Measurements from ENCODE around the gene MAVS.

MAVS gene

GRCh38 chr20:3811467-3812258 lies 35.0 kb upstream of the MAVS start:
- H3K4me2 ChIP-seq (ENCODE audit: insufficient read depth, low read length), result peak overlapping the region; percentile 67
- no peaks in the 10 kb centered on the region for H3K9me3 ChIP-seq (ENCODE audit: insufficient read depth, low read length, severe bottlenecking)
- peak overlapping the region; percentile 59 for H3K9ac ChIP-seq (ENCODE audit: low read depth, low read length)

DNA sequence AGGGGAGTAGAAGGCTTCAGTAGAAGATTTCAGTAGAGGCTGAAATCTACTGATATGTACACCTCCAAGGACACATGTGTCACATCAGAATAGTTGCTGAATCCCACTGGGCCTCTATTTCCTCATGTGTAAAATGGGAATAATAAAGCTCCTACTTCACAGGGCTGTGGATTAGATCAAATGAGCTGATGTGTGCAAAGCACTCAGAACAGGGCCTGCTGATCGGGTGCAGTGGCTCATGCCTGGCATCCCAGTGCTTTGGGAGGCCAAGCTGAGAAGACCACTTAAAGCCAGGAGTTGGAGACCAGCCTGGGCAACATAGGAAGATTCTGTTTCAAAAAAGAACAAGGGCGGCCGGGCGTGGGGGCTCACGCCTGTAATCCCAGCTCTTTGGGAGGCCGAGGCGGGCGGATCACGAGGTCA lies 34.4 kb upstream of the MAVS start:
- H3K27ac ChIP-seq (ENCODE audit: low read length), result peak overlapping the region; percentile 91
- H3K79me2 ChIP-seq (ENCODE audit: insufficient read depth, low read length), result no peaks in the 10 kb centered on the region
- H3K9ac ChIP-seq (ENCODE audit: low read depth, low read length), result peak overlapping the region; percentile 59
- peaks cover 44% of the 10 kb centered on the region for H3K4me1 ChIP-seq (ENCODE audit: insufficient read depth, low read length)
- TF ChIP-seq CTCF (IDR thresholded peaks at IDR 0.05; ENCODE audit: borderline replicate concordance, extremely low read depth, low read length, poor library complexity, severe bottlenecking), result no peak
- TF ChIP-seq EZH2 (IDR thresholded peaks at IDR 0.05; ENCODE audit: borderline replicate concordance, low read depth, low read length, severe bottlenecking), result no peak
- ATAC-seq (ENCODE audit: insufficient read depth, low read depth) (no peak), DNase-seq (no peak)
- H2AFZ ChIP-seq (ENCODE audit: low read depth, low read length), result peak overlapping the region; percentile 73
- H3K4me3 ChIP-seq (ENCODE audit: low read depth in 1 of 2, low read length in 2 of 2), result peak overlapping the region in 1 of 2 experiments; percentile 54; a peak in 2 of 4 replicates
- H3K9me3 ChIP-seq (ENCODE audit: insufficient read depth, low read length, severe bottlenecking), result no peaks in the 10 kb centered on the region
- no peaks in the 10 kb centered on the region for H4K20me1 ChIP-seq (ENCODE audit: insufficient read depth, low read length)
- H3K27me3 ChIP-seq (ENCODE audit: insufficient read depth, low read length, poor library complexity), result no peaks in the 10 kb centered on the region
- no peaks in the 10 kb centered on the region for H3K36me3 ChIP-seq (ENCODE audit: insufficient read depth, low read length)
- H3K4me2 ChIP-seq (ENCODE audit: insufficient read depth, low read length), result peak overlapping the region; percentile 67

More at GRCh38 chr20:3811467-3812258, 35.0 kb upstream of the MAVS start:
- Histone ChIP-seq H2AFZ (ENCODE audit: low read depth, low read length) (peak overlapping the region; percentile 73), H3K4me1 (ENCODE audit: insufficient read depth, low read length) (peaks cover 43% of the 10 kb centered on the region), H3K27me3 (ENCODE audit: insufficient read depth, low read length, poor library complexity) (no peaks in the 10 kb centered on the region), H3K27ac (ENCODE audit: low read length) (peak overlapping the region; percentile 91), H3K79me2 (ENCODE audit: insufficient read depth, low read length) (no peaks in the 10 kb centered on the region), H3K4me3 (ENCODE audit: low read depth in 1 of 2, low read length in 2 of 2) (peak overlapping the region; percentile 14 to 54; a peak in 3 of 4 replicates), H4K20me1 (ENCODE audit: insufficient read depth, low read length) (no peaks in the 10 kb centered on the region), H3K36me3 (ENCODE audit: insufficient read depth, low read length) (no peaks in the 10 kb centered on the region)
- DNase-seq, result peak; percentile 96
- peak; percentile 93 for ATAC-seq (ENCODE audit: insufficient read depth, low read depth)
- TF ChIP-seq CTCF (IDR thresholded peaks at IDR 0.05; ENCODE audit: borderline replicate concordance, extremely low read depth, low read length, poor library complexity, severe bottlenecking) (no peak), EZH2 (IDR thresholded peaks at IDR 0.05; ENCODE audit: borderline replicate concordance, low read depth, low read length, severe bottlenecking) (no peak)

GRCh38 chr20:3812975-3813847 lies 33.4 kb upstream of the MAVS start:
- Histone ChIP-seq H3K36me3 (ENCODE audit: insufficient read depth, low read length) (no peaks in the 10 kb centered on the region), H2AFZ (ENCODE audit: low read depth, low read length) (no peak overlapping the region), H3K4me3 (ENCODE audit: low read depth in 1 of 2, low read length in 2 of 2) (no peak overlapping the region), H3K4me1 (ENCODE audit: insufficient read depth, low read length) (peaks cover 46% of the 10 kb centered on the region), H3K4me2 (ENCODE audit: insufficient read depth, low read length) (no peak overlapping the region), H3K27ac (ENCODE audit: low read length) (peak overlapping the region; percentile 23; the same call in 1 of the 2 replicates), H3K79me2 (ENCODE audit: insufficient read depth, low read length) (no peaks in the 10 kb centered on the region), H3K9ac (ENCODE audit: low read depth, low read length) (no peak overlapping the region), H4K20me1 (ENCODE audit: insufficient read depth, low read length) (no peaks in the 10 kb centered on the region), H3K9me3 (ENCODE audit: insufficient read depth, low read length, severe bottlenecking) (no peaks in the 10 kb centered on the region), H3K27me3 (ENCODE audit: insufficient read depth, low read length, poor library complexity) (no peaks in the 10 kb centered on the region)
- TF ChIP-seq CTCF (IDR thresholded peaks at IDR 0.05; ENCODE audit: borderline replicate concordance, extremely low read depth, low read length, poor library complexity, severe bottlenecking) (no peak), EZH2 (IDR thresholded peaks at IDR 0.05; ENCODE audit: borderline replicate concordance, low read depth, low read length, severe bottlenecking) (no peak)
- ATAC-seq (ENCODE audit: insufficient read depth, low read depth) (no peak), DNase-seq (no peak)

Measured in DND-41 (cell line).